GM18502 (cell line): ENCODE measurements around the gene FBXL17.
"Not testable (repeated sequence)": the region's sequence is repeated elsewhere in the genome, so short reads cannot be mapped to it uniquely, and the experiment has no call there.

Experiments
- ATAC-seq: cut with Tn5 transposase; IDR thresholded peaks from one replicate; pipeline ENCODE4 v1.9.1; 2021; ENCODE audit warnings: mild to moderate bottlenecking; ENCODE audit not compliant: unreplicated experiment, poor library complexity

The FBXL17 gene

DNA sequence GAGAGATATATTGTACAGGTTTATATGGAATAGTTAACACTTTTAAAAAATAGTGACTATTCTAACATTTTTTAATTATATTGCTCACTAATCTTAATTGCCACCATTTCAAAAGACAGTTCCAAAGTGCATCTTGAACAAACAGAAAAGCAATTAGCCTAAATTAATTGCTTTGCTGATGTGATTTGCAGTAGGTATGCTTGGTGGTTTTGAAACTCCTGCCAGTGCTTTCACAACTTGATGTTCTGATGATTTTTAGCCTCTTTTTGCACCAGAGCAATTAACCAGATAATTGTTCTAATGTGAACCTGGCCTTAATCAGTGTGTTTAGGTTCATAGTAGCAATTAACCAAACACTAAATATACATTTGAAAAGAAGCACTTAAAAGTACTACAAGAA lies 207.6 kb downstream of the FBXL17 start:
- no peak for ATAC-seq

DNA sequence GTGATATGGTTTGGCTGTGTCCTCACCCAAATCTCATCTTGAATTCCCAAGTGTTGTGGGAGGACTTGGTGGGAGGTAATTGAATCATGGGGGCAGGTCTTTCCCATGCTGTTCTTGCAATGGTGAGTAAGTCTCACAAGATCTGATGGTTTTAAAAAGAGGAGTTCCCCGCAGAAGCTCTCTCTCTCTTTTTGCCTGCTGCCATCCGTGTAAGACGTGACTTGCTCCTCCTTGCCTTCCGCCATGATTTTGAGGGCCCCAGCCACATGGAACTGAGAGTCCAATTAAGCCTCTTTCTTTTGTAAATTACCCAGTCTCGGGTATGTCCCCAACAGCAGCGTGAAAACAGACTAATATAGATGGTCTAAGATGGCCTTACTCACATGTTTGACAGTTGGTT lies 210.1 kb downstream of the FBXL17 start:
- no peak for ATAC-seq

DNA sequence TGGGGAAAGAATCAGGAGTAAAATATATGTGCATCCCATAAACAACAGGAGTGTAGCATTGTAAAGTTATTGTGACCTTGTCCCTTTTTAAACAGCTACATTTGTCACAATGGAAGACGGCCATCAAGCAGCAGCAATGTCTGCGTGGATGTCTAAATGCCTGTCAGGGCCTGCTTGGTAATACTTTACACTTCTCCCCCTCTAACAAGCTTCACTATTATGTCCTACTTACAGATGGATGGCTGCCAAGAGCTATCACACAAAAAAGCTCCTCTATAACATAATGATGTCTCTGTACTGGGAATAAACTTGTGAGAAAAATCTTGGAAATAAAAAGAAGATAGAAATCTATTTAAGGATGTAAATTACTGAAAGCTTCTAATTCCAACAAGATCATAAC lies 213.0 kb downstream of the FBXL17 start:
- no peak for ATAC-seq

GRCh38 chr5:108167174-108167573 lies 214.7 kb downstream of the FBXL17 start:
- no peak for ATAC-seq

DNA sequence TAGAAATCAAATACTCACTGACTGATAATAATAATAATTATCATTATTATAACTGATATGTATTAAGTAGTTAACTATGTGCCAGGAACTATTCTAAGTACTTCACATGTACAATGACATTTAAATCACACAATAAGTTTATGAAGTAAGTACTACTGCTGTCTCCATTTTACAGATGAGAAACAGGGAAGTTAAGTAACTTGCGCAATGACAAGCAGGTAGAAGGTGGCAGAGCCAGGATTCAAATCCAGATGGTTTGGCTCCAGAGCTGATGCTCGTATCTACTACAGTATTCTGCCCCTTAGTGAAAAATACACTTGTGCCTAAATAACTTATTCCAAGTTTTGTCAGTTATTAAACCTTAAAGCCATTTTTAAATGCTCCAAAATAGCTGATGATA lies 217.3 kb downstream of the FBXL17 start:
- ATAC-seq, result no peak

- not testable (repeated sequence) for ATAC-seq
Measured at GRCh38 chr5:108152854-108153253, 229.0 kb downstream of the FBXL17 start.

- ATAC-seq, result no peak
Measured at GRCh38 chr5:108149369-108149768, 232.5 kb downstream of the FBXL17 start.

- peak; percentile 81 for ATAC-seq
Measured at GRCh38 chr5:108148715-108149139, 233.2 kb downstream of the FBXL17 start.

DNA sequence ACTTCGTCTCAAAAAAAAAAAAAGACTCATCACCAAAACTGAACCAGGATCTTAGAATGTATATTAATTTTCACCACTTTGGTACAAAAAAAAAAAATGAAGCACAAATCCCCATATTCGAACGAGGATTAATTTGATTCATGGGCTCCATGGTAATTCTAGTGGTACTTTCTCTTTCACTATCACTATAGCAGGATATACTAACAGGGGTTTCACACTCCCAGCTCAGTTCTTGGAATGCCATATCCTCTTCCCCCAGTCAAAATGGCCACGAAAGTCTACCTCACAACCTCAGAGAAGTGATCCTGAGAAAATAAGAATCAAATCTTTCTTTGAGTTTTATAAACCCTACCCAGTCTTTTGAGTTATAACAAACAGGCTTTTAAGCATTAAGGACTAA lies 235.7 kb downstream of the FBXL17 start:
- no peak for ATAC-seq

DNA sequence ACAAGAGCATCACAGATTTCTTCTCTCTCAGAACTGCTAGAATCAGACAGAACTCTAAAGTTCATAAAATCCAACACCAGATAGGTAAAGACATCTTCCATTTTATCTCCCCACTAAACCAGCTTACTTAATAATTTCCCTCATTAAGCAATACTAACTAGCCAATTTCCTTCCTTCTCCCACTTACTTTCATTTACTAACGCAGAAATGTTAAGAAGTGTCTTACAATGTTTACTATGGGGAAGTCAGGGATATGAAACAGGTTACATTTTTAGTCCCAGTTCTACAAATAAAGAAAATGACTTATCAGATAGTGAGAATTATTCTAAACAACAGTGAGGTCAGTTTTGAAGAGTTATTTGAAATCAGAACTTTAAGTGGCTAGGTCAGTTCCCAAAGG lies 236.5 kb downstream of the FBXL17 start:
- ATAC-seq, result no peak

- no peak for ATAC-seq
Measured at GRCh38 chr5:108144332-108144731, 237.6 kb downstream of the FBXL17 start.

- no peak for ATAC-seq
Measured at GRCh38 chr5:108143581-108143980, 238.3 kb downstream of the FBXL17 start.

DNA sequence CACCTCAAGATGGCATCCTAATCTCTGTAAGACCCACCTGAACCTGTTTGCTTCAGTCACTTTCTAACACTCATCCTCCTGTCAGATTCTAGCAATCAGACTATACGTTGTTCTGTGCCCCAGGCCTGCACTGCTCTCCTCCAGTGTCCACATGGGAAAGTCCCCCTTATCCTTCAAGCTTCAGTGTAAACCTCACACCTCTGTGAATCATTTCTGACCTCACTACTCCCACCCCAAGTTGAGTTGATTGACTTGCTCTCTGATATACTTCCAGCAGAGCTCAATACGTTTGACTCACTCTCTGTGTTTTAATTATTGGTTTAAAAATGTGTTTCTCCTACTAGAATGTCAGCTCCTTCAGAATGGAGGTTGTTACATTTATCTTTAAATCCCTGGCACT lies 240.2 kb downstream of the FBXL17 start:
- ATAC-seq, result peak; percentile 55

DNA sequence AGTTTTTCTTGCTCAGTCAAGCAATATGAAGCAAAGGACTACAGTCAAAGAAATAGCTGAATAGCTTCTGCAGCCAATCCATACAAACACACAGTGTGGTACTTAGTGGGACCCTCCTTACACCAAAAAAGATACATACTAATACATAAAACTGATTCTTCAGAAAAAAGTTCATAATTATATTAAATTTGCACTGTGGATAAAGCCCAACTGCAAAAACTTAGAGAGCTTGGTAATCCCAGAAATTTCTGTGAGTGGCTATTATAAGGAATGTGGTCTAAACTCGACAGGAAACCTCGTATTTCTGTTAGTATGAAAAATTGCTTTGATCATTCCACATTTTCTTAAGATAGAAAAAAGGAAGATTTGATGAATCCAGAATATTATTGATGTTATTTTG lies 245.4 kb downstream of the FBXL17 start:
- no peak for ATAC-seq

GRCh38 chr5:108129129-108129528 lies 252.8 kb downstream of the FBXL17 start:
- no peak for ATAC-seq

GRCh38 chr5:108125771-108126511 lies 256.0 kb downstream of the FBXL17 start:
- ATAC-seq, result no peak

GRCh38 chr5:108124596-108124995 lies 257.3 kb downstream of the FBXL17 start:
- ATAC-seq, result no peak

DNA sequence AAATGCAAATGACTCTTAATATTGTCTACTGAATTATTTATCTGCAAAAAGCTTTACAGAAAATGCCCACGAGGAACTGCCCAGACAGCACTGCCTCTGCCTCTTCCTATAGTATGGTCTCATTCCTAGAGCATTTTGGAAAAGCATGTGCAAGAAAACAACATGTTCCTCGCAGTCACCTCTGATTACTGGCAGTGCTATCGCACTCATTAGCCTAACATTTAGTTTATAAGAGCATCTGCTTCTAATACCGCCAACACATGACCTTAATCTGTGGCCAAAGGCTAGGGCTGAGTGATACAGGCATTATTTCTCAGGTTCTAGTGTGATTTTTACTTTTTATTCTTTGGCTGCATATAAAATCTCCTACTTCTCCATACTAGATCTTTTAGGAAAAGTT lies 259.2 kb downstream of the FBXL17 start:
- no peak for ATAC-seq

- ATAC-seq, result no peak
Measured at GRCh38 chr5:108118813-108119514, 262.9 kb downstream of the FBXL17 start.

DNA sequence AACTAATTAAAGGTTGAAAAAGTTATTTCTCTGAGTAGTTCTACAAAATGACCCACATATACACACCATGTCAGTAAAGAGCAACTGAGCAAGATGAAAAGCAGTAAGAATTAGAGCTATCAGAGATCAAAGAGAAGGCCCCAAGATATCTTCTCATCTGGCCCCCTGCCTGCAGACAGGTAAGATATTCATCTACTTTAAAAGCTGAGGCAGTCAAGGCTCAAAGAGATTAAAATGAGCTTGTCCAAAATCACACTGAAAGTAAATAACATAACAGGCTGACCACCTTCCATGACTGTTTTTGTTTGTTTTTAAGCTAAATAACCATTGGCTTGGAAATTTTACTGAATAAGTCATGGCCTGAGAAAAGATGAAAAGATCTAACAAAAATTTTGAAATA lies 266.2 kb downstream of the FBXL17 start:
- ATAC-seq, result no peak

- no peak for ATAC-seq
Measured at GRCh38 chr5:108113950-108114349, 267.9 kb downstream of the FBXL17 start.

DNA sequence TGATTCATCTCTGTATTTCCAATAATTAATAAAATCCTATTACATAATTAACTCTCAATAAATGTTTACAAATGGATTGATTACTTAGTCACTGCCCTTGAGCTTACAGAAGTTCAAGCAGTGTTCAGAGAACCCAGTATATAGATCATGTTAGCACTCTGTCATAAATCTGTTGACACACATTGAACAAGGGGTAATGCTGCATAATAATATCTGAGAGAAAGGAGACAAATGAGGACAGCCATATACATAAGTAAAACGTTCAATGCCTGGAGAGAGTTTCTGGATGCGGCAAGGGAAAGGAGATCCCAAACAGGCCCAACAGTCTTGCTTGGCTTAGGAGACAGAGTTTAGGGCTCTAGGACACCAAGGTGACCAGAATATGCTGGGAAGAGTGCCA lies 270.2 kb downstream of the FBXL17 start:
- ATAC-seq, result no peak
